ENCODE results near the gene TMEM202.
"Not testable (repeated sequence)": the region's sequence is repeated elsewhere in the genome, so short reads cannot be mapped to it uniquely, and the experiment has no call there.

TMEM202 gene

GRCh38 chr15:72406936-72407335 lies 8.8 kb downstream of the TMEM202 start:
- no peak overlapping the region for H3K4me2 ChIP-seq (ENCODE audit: low read depth, low read length, poor library complexity, severe bottlenecking)
- no peaks in the 10 kb centered on the region for H3K27me3 ChIP-seq (ENCODE audit: insufficient read depth, low read length, poor library complexity, severe bottlenecking)
- no peaks in the 10 kb centered on the region for H3K36me3 ChIP-seq (ENCODE audit: insufficient read depth, low read length)
- H2AFZ ChIP-seq (ENCODE audit: low read length) = no peak overlapping the region
- no peaks in the 10 kb centered on the region for H3K79me2 ChIP-seq (ENCODE audit: insufficient read depth, low read length)
- no peak overlapping the region for H3K9ac ChIP-seq (ENCODE audit: low read depth, low read length, poor library complexity, severe bottlenecking)
- H3K4me1 ChIP-seq (ENCODE audit: insufficient read depth, low read length, poor library complexity, severe bottlenecking) = no peaks in the 10 kb centered on the region
- no peaks in the 10 kb centered on the region for H4K20me1 ChIP-seq (ENCODE audit: insufficient read depth, low read length, poor library complexity, severe bottlenecking)
- TF ChIP-seq EZH2phosphoT487 (IDR thresholded peaks at IDR 0.05; ENCODE audit: borderline replicate concordance) = no peak
- TF ChIP-seq CTCF (conservative IDR thresholded peaks at IDR 0.05; ENCODE audit: low read length) = no peak
- no peaks in the 10 kb centered on the region for H3K9me3 ChIP-seq (ENCODE audit: insufficient read depth, low read depth, low read length)
- no peak overlapping the region for H3K4me3 ChIP-seq (ENCODE audit: low read length, poor library complexity, severe bottlenecking)
- no peaks in the 10 kb centered on the region for H3K9me2 ChIP-seq (replicated peaks; ENCODE audit: low read depth, low read length)
- H3F3A ChIP-seq (ENCODE audit: low read depth) = no peaks in the 10 kb centered on the region

- H3K36me3 ChIP-seq (ENCODE audit: insufficient read depth, low read length) = no peaks in the 10 kb centered on the region
- no peak overlapping the region for H3K9ac ChIP-seq (ENCODE audit: low read depth, low read length, poor library complexity, severe bottlenecking)
- no peaks in the 10 kb centered on the region for H4K20me1 ChIP-seq (ENCODE audit: insufficient read depth, low read length, poor library complexity, severe bottlenecking)
- H3K9me2 ChIP-seq (replicated peaks; ENCODE audit: low read depth, low read length) = no peaks in the 10 kb centered on the region
- H3K4me1 ChIP-seq (ENCODE audit: insufficient read depth, low read length, poor library complexity, severe bottlenecking) = no peaks in the 10 kb centered on the region
- no peaks in the 10 kb centered on the region for H3K27me3 ChIP-seq (ENCODE audit: insufficient read depth, low read length, poor library complexity, severe bottlenecking)
- H3K4me2 ChIP-seq (ENCODE audit: low read depth, low read length, poor library complexity, severe bottlenecking) = no peak overlapping the region
- no peak overlapping the region for H3K4me3 ChIP-seq (ENCODE audit: low read length, poor library complexity, severe bottlenecking)
- H2AFZ ChIP-seq (ENCODE audit: low read length) = no peak overlapping the region
- no peaks in the 10 kb centered on the region for H3F3A ChIP-seq (ENCODE audit: low read depth)
- no peaks in the 10 kb centered on the region for H3K9me3 ChIP-seq (ENCODE audit: insufficient read depth, low read depth, low read length)
- H3K79me2 ChIP-seq (ENCODE audit: insufficient read depth, low read length) = no peaks in the 10 kb centered on the region
- no peak for TF ChIP-seq EZH2phosphoT487 (IDR thresholded peaks at IDR 0.05; ENCODE audit: borderline replicate concordance)
- no peak for TF ChIP-seq CTCF (conservative IDR thresholded peaks at IDR 0.05; ENCODE audit: low read length)
Observed at GRCh38 chr15:72411111-72411510, 13.0 kb downstream of the TMEM202 start.

- H2AFZ ChIP-seq (ENCODE audit: low read length) = no peak overlapping the region
- H3K9me2 ChIP-seq (replicated peaks; ENCODE audit: low read depth, low read length) = no peaks in the 10 kb centered on the region
- H3K4me1 ChIP-seq (ENCODE audit: insufficient read depth, low read length, poor library complexity, severe bottlenecking) = no peaks in the 10 kb centered on the region
- no peaks in the 10 kb centered on the region for H4K20me1 ChIP-seq (ENCODE audit: insufficient read depth, low read length, poor library complexity, severe bottlenecking)
- no peaks in the 10 kb centered on the region for H3F3A ChIP-seq (ENCODE audit: low read depth)
- H3K36me3 ChIP-seq (ENCODE audit: insufficient read depth, low read length) = no peaks in the 10 kb centered on the region
- TF ChIP-seq CTCF (conservative IDR thresholded peaks at IDR 0.05; ENCODE audit: low read length) (no peak), EZH2phosphoT487 (IDR thresholded peaks at IDR 0.05; ENCODE audit: borderline replicate concordance) (no peak)
- H3K4me3 ChIP-seq (ENCODE audit: low read length, poor library complexity, severe bottlenecking) = no peak overlapping the region
- no peaks in the 10 kb centered on the region for H3K27me3 ChIP-seq (ENCODE audit: insufficient read depth, low read length, poor library complexity, severe bottlenecking)
- H3K9ac ChIP-seq (ENCODE audit: low read depth, low read length, poor library complexity, severe bottlenecking) = no peak overlapping the region
- no peak overlapping the region for H3K4me2 ChIP-seq (ENCODE audit: low read depth, low read length, poor library complexity, severe bottlenecking)
- H3K79me2 ChIP-seq (ENCODE audit: insufficient read depth, low read length) = no peaks in the 10 kb centered on the region
- H3K9me3 ChIP-seq (ENCODE audit: insufficient read depth, low read depth, low read length) = no peaks in the 10 kb centered on the region
Observed at GRCh38 chr15:72411544-72411943, 13.4 kb downstream of the TMEM202 start.

- not testable (repeated sequence) for H3K79me2 ChIP-seq (ENCODE audit: insufficient read depth, low read length); H3K4me3 ChIP-seq (ENCODE audit: low read length, poor library complexity, severe bottlenecking); H3K9me3 ChIP-seq (ENCODE audit: insufficient read depth, low read depth, low read length); H3K36me3 ChIP-seq (ENCODE audit: insufficient read depth, low read length); H3K4me2 ChIP-seq (ENCODE audit: low read depth, low read length, poor library complexity, severe bottlenecking); H2AFZ ChIP-seq (ENCODE audit: low read length); H4K20me1 ChIP-seq (ENCODE audit: insufficient read depth, low read length, poor library complexity, severe bottlenecking); H3K9me2 ChIP-seq (replicated peaks; ENCODE audit: low read depth, low read length); H3K27me3 ChIP-seq (ENCODE audit: insufficient read depth, low read length, poor library complexity, severe bottlenecking); H3K9ac ChIP-seq (ENCODE audit: low read depth, low read length, poor library complexity, severe bottlenecking); H3K4me1 ChIP-seq (ENCODE audit: insufficient read depth, low read length, poor library complexity, severe bottlenecking); H3F3A ChIP-seq (ENCODE audit: low read depth)
Observed at GRCh38 chr15:72413337-72413736, 15.2 kb downstream of the TMEM202 start.

Measured in Loucy (cell line).